ENCODE data around the gene ZNF20.

DNA sequence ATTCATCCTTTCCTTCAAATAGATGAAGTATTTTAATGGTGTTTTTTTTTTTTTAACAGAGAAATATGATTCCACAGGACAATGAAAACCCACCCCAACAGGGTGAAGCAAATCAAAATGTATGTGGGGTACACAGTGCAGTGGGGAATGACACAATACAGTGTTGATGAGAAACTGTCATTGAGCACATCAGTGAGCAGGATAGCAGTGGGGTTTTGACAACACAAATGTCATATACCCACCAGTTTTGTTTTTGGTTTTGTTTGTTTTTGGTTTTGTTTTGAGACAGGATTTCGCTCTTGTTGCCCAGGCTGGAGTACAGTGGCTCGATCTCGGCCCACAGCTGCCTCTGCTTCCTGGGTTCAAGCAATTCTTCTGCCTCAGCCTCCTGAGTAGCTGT is 46.4 kb downstream of the ZNF20 start:
- TF ChIP-seq POLR2A (IDR thresholded peaks at IDR 0.05; ENCODE audit: low read length) (no peak), GATA1 (IDR thresholded peaks at IDR 0.05; ENCODE audit: low read depth, low read length) (no peak)
